Activated naive CD4-positive, alpha-beta T cell treated with anti-CD3 and anti-CD28 coated beads for 36 hours (primary cell): ENCODE results near the gene PKNOX1. TPM values are rescaled to one million over a fixed set of nuclear protein-coding genes. Genes with fewer than 3 reads are reported as not detected.
A peak's percentile ranks its signal among the peaks of the same experiment; 100 is the strongest.

Experiments
- CTCF ChIA-PET: fragments of 350-600 bp; sonication (Branson Sonifier 250); formaldehyde crosslinking; loops from one replicate; lab custom pipeline; 2021; ENCODE audit warnings: antibody characterized with exemption; lab: Charles Lee
- DNase-seq: peaks from one replicate; pipeline ENCODE4 v3.0.0-alpha.2; 2020
- H3K27ac Mint-ChIP-seq: one replicate; pipeline ENCODE4 v1.8.0; 2021; ENCODE audit warnings: mild to moderate bottlenecking, mixed read lengths
- H3K27me3 Mint-ChIP-seq: one replicate; pipeline ENCODE4 v1.8.0; 2021; ENCODE audit warnings: low read depth, mixed read lengths
- H3K36me3 Mint-ChIP-seq: one replicate; pipeline ENCODE4 v1.8.0; 2021; ENCODE audit warnings: low read depth, mixed read lengths
- H3K4me1 Mint-ChIP-seq: one replicate; pipeline ENCODE4 v1.8.0; 2021; ENCODE audit warnings: low read depth, mixed read lengths
- H3K4me3 Mint-ChIP-seq: one replicate; pipeline ENCODE4 v1.8.0; 2021; ENCODE audit warnings: mild to moderate bottlenecking, moderate library complexity, mixed read lengths
- H3K9me3 Mint-ChIP-seq: one replicate; pipeline ENCODE4 v1.8.0; 2021; ENCODE audit warnings: mixed read lengths
- intact Hi-C: fragments of 100-400 bp; cut with micrococcal nuclease; formaldehyde crosslinking; loops from one replicate; pipeline ENCODE4 v1.15.1; 2023
- total RNA-seq, 2 experiments: library from RNA; stranded (reverse); gene quantifications; one replicate each; pipeline ENCODE4 v1.2.3, GENCODE V29; 2021

Gene PKNOX1
- total RNA-seq, 2 experiments from 2014 or later = 15.1 to 17.6 TPM

DNA sequence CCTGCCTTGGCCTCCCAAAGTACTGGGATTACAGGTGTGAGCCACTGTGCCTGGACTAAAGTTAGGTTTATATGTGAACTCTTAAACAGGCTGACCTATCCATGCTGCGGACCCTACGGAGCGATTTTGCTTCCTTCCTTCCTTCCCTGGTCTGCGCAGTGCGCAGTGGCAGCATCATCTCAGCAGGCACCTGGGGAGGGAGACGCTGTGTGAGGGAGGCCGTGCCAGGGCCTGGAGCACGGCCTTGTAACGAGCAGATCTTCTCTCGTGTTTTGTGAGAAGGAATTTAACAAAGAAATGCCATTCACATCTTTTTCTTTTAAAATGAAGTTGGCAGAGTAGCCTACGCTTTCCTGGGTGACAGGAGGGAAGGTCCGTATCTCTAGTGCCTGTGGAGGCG is 45.8 kb downstream of the PKNOX1 start:
- intact Hi-C loops = no loop called here
- Mint-ChIP-seq H3K27me3 (no peaks in the 10 kb centered on the region), H3K27ac (no peak overlapping the region), H3K9me3 (no peaks in the 10 kb centered on the region), H3K36me3 (peaks cover 14% of the 10 kb centered on the region), H3K4me3 (no peak overlapping the region), H3K4me1 (no peaks in the 10 kb centered on the region)
- CTCF ChIA-PET = no interaction called here
- no peak for DNase-seq

- H3K4me1 Mint-ChIP-seq = no peaks in the 10 kb centered on the region
- no peaks in the 10 kb centered on the region for H3K27me3 Mint-ChIP-seq
- no peaks in the 10 kb centered on the region for H3K9me3 Mint-ChIP-seq
- DNase-seq = no peak
- H3K4me3 Mint-ChIP-seq = no peak overlapping the region
- H3K36me3 Mint-ChIP-seq = peaks cover 14% of the 10 kb centered on the region
- CTCF ChIA-PET = no interaction called here
- peak overlapping the region; percentile 2 for H3K27ac Mint-ChIP-seq
- intact Hi-C loops = no loop called here
Observed at GRCh38 chr21:43020771-43021170, 46.4 kb downstream of the PKNOX1 start.

DNA sequence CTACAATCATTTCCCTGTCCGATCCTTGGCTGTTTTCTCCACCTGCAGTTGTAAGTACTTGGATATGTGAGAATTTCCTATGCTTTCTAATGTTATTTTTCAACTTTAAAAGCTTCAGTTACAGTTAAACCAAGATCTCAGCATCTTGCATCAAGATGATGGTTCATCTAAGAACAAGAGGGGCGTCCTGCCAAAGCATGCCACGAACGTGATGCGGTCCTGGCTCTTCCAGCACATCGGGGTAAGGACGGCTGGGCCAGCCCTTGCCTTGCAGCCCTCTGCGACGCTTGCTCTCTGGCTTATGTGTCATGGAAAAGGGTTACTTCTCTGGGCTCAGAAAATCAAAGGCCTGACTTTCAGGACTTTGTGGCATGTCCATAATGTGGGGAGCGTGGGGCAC is 46.8 kb downstream of the PKNOX1 start:
- DNase-seq = no peak
- Mint-ChIP-seq H3K27ac (no peak overlapping the region), H3K4me3 (no peak overlapping the region), H3K36me3 (peaks cover 14% of the 10 kb centered on the region), H3K27me3 (no peaks in the 10 kb centered on the region), H3K9me3 (no peaks in the 10 kb centered on the region), H3K4me1 (no peaks in the 10 kb centered on the region)
- intact Hi-C loops = no loop called here
- CTCF ChIA-PET = no interaction called here

DNA sequence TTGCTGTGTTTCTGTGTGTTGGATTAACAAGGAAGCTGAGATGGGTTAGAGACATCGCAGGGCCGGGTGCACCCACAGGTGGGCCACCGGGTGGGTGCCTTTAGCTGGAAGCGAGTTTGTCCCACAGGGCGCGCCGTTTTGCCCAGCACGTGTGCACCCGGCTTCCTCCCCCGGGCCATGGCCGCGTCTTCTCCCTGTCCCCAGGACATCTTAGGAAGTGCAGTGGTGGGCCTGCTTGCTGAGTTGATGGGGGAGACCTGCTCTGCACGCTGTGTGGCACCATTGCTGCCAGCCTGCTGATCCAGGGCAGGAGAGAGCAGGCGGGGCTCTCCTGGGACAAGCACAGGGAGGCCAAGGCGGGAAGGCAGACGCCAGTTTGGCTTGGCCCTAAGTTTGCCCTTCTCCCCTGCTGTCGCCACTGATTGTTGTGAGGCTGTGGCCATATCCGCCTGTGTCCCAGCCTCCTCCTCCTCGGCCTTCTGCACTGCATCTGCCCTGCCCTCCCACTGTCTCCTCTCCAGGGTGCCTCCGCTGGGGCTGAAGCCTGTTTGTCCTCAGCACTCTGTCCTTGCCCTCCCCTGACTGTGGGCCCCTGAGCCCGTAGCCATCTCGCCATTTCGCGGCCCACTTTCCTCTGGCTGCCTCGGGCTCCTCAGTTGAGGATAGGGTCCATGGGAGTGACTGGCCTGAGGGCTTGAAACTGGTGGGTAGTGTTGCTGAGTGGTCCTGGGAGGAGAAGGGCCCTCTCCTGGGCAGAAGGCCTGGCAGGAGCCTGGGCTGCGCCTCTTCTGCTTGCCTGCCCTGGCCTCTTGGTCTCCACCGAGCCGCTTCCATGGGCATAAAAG is 47.6 kb downstream of the PKNOX1 start:
- DNase-seq = no peak
- Mint-ChIP-seq H3K27me3 (no peaks in the 10 kb centered on the region), H3K36me3 (peaks cover 14% of the 10 kb centered on the region), H3K4me3 (no peak overlapping the region), H3K9me3 (no peaks in the 10 kb centered on the region), H3K4me1 (no peaks in the 10 kb centered on the region), H3K27ac (no peak overlapping the region)
- CTCF ChIA-PET = no interaction called here
- intact Hi-C loops = no loop called here

DNA sequence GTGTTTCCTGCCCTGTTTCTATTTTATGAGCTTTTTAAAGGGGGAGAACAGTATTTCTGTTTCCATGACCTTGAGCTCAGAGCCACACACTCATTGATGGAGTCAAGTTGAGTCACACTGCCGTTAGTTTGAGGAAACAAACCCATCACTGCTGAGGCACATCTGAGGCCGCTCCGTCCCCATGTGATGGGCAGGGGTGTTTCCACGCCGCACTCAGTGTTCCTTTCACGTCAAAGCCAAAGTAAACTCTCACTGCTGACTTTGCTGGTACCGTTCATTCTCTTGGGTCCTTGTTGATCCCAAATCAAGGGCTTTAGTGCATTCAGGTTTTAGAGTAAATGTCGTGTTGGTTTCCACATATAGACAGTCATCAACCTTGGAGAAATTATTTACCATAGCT is 48.8 kb downstream of the PKNOX1 start:
- no peak for DNase-seq
- no peak overlapping the region for H3K27ac Mint-ChIP-seq
- H3K4me3 Mint-ChIP-seq = no peak overlapping the region
- CTCF ChIA-PET = no interaction called here
- H3K4me1 Mint-ChIP-seq = no peaks in the 10 kb centered on the region
- peaks cover 16% of the 10 kb centered on the region for H3K36me3 Mint-ChIP-seq
- no peaks in the 10 kb centered on the region for H3K27me3 Mint-ChIP-seq
- no peaks in the 10 kb centered on the region for H3K9me3 Mint-ChIP-seq
- intact Hi-C loops = no loop called here

- intact Hi-C loops = no loop called here
- CTCF ChIA-PET = no interaction called here
- Mint-ChIP-seq H3K27ac (no peak overlapping the region), H3K9me3 (no peaks in the 10 kb centered on the region), H3K4me3 (no peak overlapping the region), H3K27me3 (no peaks in the 10 kb centered on the region), H3K4me1 (no peaks in the 10 kb centered on the region), H3K36me3 (peaks cover 22% of the 10 kb centered on the region)
- no peak for DNase-seq
Observed at GRCh38 chr21:43024439-43025136, 50.2 kb downstream of the PKNOX1 start.

- CTCF ChIA-PET = no interaction called here
- Mint-ChIP-seq H3K4me3 (no peak overlapping the region), H3K27ac (no peak overlapping the region), H3K4me1 (no peaks in the 10 kb centered on the region), H3K36me3 (peaks cover 24% of the 10 kb centered on the region), H3K27me3 (no peaks in the 10 kb centered on the region), H3K9me3 (no peaks in the 10 kb centered on the region)
- no peak for DNase-seq
- intact Hi-C loops = no loop called here
Observed at GRCh38 chr21:43025636-43026180, 51.3 kb downstream of the PKNOX1 start.

GRCh38 chr21:43027846-43028731 is 53.7 kb downstream of the PKNOX1 start:
- CTCF ChIA-PET = no interaction called here
- Mint-ChIP-seq H3K27me3 (no peaks in the 10 kb centered on the region), H3K27ac (no peak overlapping the region)

DNA sequence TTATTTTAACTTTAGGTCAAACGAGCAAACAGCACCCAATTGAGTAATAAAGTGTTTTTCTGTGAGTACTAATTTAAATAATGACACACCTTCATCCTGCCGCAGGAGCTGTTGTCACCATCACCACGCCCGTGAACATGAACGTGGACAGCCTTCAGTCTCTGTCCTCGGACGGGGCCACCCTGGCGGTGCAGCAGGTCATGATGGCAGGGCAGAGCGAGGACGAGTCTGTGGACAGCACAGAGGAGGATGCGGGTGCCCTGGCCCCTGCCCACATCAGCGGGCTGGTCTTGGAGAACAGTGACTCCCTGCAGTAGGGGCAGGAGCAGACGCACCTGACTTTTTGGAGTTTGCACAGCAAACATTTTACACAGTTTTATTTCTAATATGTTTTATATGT is 55.4 kb downstream of the PKNOX1 start:
- CTCF ChIA-PET = no interaction called here
- H3K27me3 Mint-ChIP-seq = no peaks in the 10 kb centered on the region
- intact Hi-C loops = no loop called here
- no peaks in the 10 kb centered on the region for H3K9me3 Mint-ChIP-seq
- no peak overlapping the region for H3K4me3 Mint-ChIP-seq
- no peak for DNase-seq
- no peaks in the 10 kb centered on the region for H3K4me1 Mint-ChIP-seq
- H3K36me3 Mint-ChIP-seq = peaks cover 13% of the 10 kb centered on the region
- H3K27ac Mint-ChIP-seq = no peak overlapping the region

More at GRCh38 chr21:43027846-43028731, 53.7 kb downstream of the PKNOX1 start:
- intact Hi-C loops = no loop called here
- H3K4me1 Mint-ChIP-seq = no peaks in the 10 kb centered on the region
- no peaks in the 10 kb centered on the region for H3K9me3 Mint-ChIP-seq
- H3K36me3 Mint-ChIP-seq = peaks cover 15% of the 10 kb centered on the region
- DNase-seq = no peak
- H3K4me3 Mint-ChIP-seq = no peak overlapping the region

DNA sequence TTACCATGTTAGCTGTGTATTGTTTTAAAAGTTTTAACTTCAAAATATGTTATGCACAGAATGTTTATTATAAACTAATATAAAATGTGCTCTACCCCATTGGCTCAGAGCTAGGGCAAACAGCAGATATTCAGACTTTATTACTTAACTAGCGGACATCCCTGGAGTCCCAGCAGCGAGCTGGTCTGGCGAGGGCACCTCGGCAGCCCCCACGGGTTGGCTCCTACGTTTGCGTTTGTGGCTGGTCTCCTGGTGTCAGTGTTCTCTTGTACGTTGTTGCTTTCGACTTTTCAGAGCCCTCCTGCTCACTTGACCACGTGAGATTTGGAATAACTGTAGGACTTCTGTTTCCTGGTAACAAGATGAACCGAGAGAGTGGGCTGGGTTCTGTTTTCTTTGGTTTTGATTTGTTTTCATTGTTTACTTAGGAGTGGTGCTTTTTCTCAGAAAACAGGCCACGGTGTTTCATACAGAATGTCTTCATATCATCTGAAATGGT is 56.8 kb downstream of the PKNOX1 start:
- intact Hi-C loops = no loop called here
- H3K27ac Mint-ChIP-seq = no peak overlapping the region
- H3K4me1 Mint-ChIP-seq = no peaks in the 10 kb centered on the region
- no peaks in the 10 kb centered on the region for H3K9me3 Mint-ChIP-seq
- CTCF ChIA-PET = no interaction called here
- no peak for DNase-seq
- no peaks in the 10 kb centered on the region for H3K27me3 Mint-ChIP-seq
- H3K4me3 Mint-ChIP-seq = no peak overlapping the region
- H3K36me3 Mint-ChIP-seq = peaks cover 13% of the 10 kb centered on the region

DNA sequence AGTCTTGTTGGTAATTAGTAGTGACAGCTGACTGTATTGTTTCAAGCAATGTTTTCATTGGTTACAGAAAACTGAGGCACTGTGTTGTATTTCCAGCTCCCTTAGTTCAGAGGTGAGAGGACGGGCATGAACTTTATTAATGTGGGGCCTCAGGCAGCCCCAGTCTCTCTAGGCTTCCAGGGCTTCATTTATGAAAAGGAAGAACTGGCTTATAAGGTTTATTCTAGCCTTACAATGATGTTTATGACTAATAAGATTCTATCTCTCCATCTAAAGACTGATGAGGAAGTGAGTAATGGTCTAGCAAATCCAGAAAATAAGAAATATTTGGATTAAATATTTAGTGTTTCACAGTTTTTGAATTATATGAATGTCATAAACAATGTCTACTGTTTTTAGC is 59.7 kb downstream of the PKNOX1 start:
- CTCF ChIA-PET = no interaction called here
- Mint-ChIP-seq H3K27ac (no peak overlapping the region), H3K4me3 (no peak overlapping the region), H3K36me3 (peaks cover 7% of the 10 kb centered on the region), H3K9me3 (no peaks in the 10 kb centered on the region), H3K27me3 (no peaks in the 10 kb centered on the region), H3K4me1 (no peaks in the 10 kb centered on the region)
- no peak for DNase-seq
- intact Hi-C loops = no loop called here

DNA sequence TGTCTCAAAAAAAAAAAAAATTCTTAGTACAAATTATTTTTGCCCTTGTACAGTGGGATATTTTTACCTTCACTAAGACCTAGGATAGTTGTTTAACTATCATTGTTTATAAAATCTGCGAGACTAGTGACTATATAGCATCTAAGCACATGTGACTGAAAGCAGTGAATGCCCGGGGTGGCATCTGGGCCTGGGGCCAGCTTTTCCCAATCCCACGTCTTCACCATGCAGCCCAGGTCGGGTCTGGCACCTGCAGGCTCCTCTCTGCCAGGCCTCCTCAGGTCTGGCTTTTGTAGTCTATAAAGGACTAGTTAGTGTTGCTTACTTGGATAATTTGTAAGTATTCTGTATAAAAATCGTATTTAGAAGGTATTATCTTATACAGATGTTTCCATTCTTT is 60.5 kb downstream of the PKNOX1 start:
- Mint-ChIP-seq H3K4me3 (no peak overlapping the region), H3K9me3 (no peaks in the 10 kb centered on the region), H3K27me3 (no peaks in the 10 kb centered on the region), H3K4me1 (no peaks in the 10 kb centered on the region), H3K36me3 (peaks cover 3% of the 10 kb centered on the region), H3K27ac (no peak overlapping the region)
- CTCF ChIA-PET = no interaction called here
- no peak for DNase-seq
- intact Hi-C loops = no loop called here
